Adrenal gland (tissue), 5 donors: Measurements from ENCODE around the gene SYCP1.

ENCODE experiments used
- POLR2A ChIP-seq, 2 donors: fragments of 450-650 bp; IDR thresholded peaks; one replicate each; pipeline ENCODE4 v1.6.1; 2017; ENCODE audit warnings: antibody characterized with exemption in 2 of 2, mild to moderate bottlenecking in 2 of 2, moderate library complexity in 1 of 2
- TF ChIP-seq, protein P1 (sequence below), 6 experiments: fragments of 450-650 bp in 4 of 6; fragments of 200-600 bp in 2 of 6; sonication (generic) in 1 of 6; IDR thresholded peaks; 1 replicate in 5 of 6; 2 replicates in 1 of 6; pipeline versions ENCODE4 v1.5.1 to v1.8.0; 2016 to 2021; ENCODE audit warnings: antibody characterized with exemption in 6 of 6, mild to moderate bottlenecking in 2 of 6, moderate library complexity in 1 of 6
- donor health status: DM: no; HTN: no; CAD: no.

DNA sequence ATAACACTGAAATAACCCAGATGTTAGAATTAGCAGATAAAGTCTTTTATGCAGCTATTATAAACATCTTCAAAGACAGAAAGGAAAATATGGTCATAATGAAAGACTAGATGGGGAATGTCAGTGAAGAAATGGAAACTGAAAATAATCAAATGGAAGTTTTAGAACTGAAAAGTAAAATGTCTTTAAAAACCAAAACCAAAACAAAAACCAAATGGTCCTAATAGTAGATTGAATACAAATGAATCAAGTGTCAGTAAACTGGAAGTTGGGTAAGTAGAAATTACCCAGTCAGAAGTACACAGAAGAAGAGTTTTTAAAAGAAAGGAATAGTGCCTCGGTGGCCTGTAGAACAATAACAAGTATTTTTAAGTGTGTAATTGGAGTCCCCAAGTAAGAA, 72.7 kb downstream of the SYCP1 start:
- TF ChIP-seq POLR2A (IDR thresholded peaks at IDR 0.05): no peak
- TF ChIP-seq, protein P1, sequence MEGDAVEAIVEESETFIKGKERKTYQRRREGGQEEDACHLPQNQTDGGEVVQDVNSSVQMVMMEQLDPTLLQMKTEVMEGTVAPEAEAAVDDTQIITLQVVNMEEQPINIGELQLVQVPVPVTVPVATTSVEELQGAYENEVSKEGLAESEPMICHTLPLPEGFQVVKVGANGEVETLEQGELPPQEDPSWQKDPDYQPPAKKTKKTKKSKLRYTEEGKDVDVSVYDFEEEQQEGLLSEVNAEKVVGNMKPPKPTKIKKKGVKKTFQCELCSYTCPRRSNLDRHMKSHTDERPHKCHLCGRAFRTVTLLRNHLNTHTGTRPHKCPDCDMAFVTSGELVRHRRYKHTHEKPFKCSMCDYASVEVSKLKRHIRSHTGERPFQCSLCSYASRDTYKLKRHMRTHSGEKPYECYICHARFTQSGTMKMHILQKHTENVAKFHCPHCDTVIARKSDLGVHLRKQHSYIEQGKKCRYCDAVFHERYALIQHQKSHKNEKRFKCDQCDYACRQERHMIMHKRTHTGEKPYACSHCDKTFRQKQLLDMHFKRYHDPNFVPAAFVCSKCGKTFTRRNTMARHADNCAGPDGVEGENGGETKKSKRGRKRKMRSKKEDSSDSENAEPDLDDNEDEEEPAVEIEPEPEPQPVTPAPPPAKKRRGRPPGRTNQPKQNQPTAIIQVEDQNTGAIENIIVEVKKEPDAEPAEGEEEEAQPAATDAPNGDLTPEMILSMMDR (IDR thresholded peaks at IDR 0.05): no peak
